Pancreas (tissue), 10 donors: ENCODE data around the gene DNM2. TPM values are rescaled to one million over a fixed set of nuclear protein-coding genes. Genes with fewer than 3 reads are reported as not detected.

Experiments used
- ATAC-seq, 4 donors: fragments of 200-7000 bp; cut with Tn5 transposase; one replicate each; pipeline versions ENCODE4 v1.8.0 to v1.9.1; 2020; ENCODE audit warnings: mild to moderate bottlenecking in 4 of 4, moderate library complexity in 4 of 4
- DNase-seq, 6 donors: peaks; one replicate each; pipeline ENCODE4 v3.0.0-alpha.2; 2020
- FAIRE-seq: peaks from 2 replicates; lab custom pipeline; 2012; peaks lifted over from hg19 to GRCh38; lab: Jason Lieb, UNC
- H3K27ac ChIP-seq, 4 donors: fragments of 200-600 bp; sonication (generic); 1 replicate in 3 of 4; 2 replicates in 1 of 4; pipeline versions ENCODE4 v1.5.0 to v1.8.0; 2020
- H3K27me3 ChIP-seq, 4 donors: fragments of 200-600 bp; one replicate each; pipeline ENCODE4 v1.8.0; 2021
- H3K36me3 ChIP-seq, 3 donors: fragments of 200-600 bp; sonication (generic) in 1 of 3; one replicate each; pipeline versions ENCODE4 v1.5.0 to v1.8.0; 2020 to 2021
- H3K4me1 ChIP-seq, 3 donors: fragments of 200-600 bp; one replicate each; pipeline ENCODE4 v1.8.0; 2021
- H3K4me3 ChIP-seq, 4 donors: fragments of 200-600 bp; sonication (generic) in 2 of 4; one replicate each; pipeline versions ENCODE4 v1.5.0 to v1.8.0; 2020 to 2021
- H3K9me3 ChIP-seq, 4 donors: fragments of 200-600 bp; one replicate each; pipeline ENCODE4 v1.8.0; 2021
- CTCF ChIP-seq, 4 donors: fragments of 200-600 bp; sonication (generic) in 3 of 4; IDR thresholded peaks; one replicate each; pipeline versions ENCODE4 v1.5.0 to v1.8.0; 2021; ENCODE audit warnings: antibody characterized with exemption in 4 of 4
- WGBS, 2 donors: extraction: QIAGEN DNeasy Blood & Tissue Kit; methylation state at CpG; one replicate each; pipeline ENCODE4 v1.1.7; 2013; 5-methylcytosine and 5-hydroxymethylcytosine counted together
- intact Hi-C, 3 donors: fragments of 100-400 bp; cut with DNase I; formaldehyde crosslinking; loops; one replicate each; pipeline versions ENCODE4 v1.11.1 to v1.14.2; 2022
- polyA plus RNA-seq, 2 donors: library from polyadenylated mRNA; stranded (reverse); fragments of 200-250 nt; gene quantifications; one replicate each; pipeline ENCODE4 v1.2.3, GENCODE V29; 2013
- total RNA-seq, 6 donors: library from RNA; stranded (reverse); fragmentation: NEBNext Ultra II Directional in 4 of 6; extraction: Animal tissue kit (Norgen Biotek cat#: 25700) in 4 of 6; gene quantifications; one replicate each; pipeline versions ENCODE4 v1.2.1 to v1.2.4, GENCODE V29; 2021 to 2023
- donor health status: healthy with polysubstance abuse.
- donor health status: DM: no; HTN: no; CAD: no; lungs with moderate emphysema.
- donor health status: DM: no; HTN: no; CAD: no.
- donor health status: control.
- donor health status: control.
- donor health status: Bipolar disorder and iron deficiency.
- donor health status: DM: yes; HTN: yes; CAD: no.
- donor health status: DM: no; HTN: no; CAD: no.
- donor health status: DM: no; HTN: no; CAD: no.
- donor health status: DM: yes; HTN: yes; CAD: no.

Gene DNM2
- total and polyA plus RNA-seq, 8 donors = 52.5 to 115 (median 88.6) TPM

- H3K9me3 ChIP-seq = no peaks in the 10 kb centered on the region
- peak overlapping the region in 2 of 4 donors; percentile 9 to 20 for H3K4me3 ChIP-seq
- WGBS, 2 donors = 88 to 91% methylated on average over 42 of the region's 42 CpGs
- DNase-seq (peak in 1 of 6 donors; percentile 55), FAIRE-seq (no peak), ATAC-seq (peak in 3 of 4 donors; percentile 17 to 34 (median 30))
- TF ChIP-seq CTCF (IDR thresholded peaks at IDR 0.05) = no peak
- H3K36me3 ChIP-seq = peaks cover 0 to 43% (median 0%) of the 10 kb centered on the region in 3 donors
- intact Hi-C loops = no loop called here
- H3K27ac ChIP-seq = peak overlapping the region in 1 of 4 donors; percentile 50
- H3K27me3 ChIP-seq = no peaks in the 10 kb centered on the region
- H3K4me1 ChIP-seq = no peaks in the 10 kb centered on the region
These were observed 99.6 kb downstream of the DNM2 start for GRCh38 chr19:10817291-10818038.

GRCh38 chr19:10818301-10819123, 100.6 kb downstream of the DNM2 start:
- DNase-seq (peak in 1 of 6 donors; percentile 63), ATAC-seq (no peak), FAIRE-seq (no peak)
- H3K27me3 ChIP-seq = no peaks in the 10 kb centered on the region
- peaks cover 0 to 49% (median 0%) of the 10 kb centered on the region in 3 donors for H3K36me3 ChIP-seq
- H3K4me3 ChIP-seq = no peak overlapping the region
- 93 to 94% methylated on average over 19 of the region's 19 CpGs for WGBS, 2 donors
- intact Hi-C loops = no loop called here
- H3K27ac ChIP-seq = no peak overlapping the region
- TF ChIP-seq CTCF (IDR thresholded peaks at IDR 0.05) = no peak
- no peaks in the 10 kb centered on the region for H3K9me3 ChIP-seq
- no peaks in the 10 kb centered on the region for H3K4me1 ChIP-seq

GRCh38 chr19:10819124-10820060, 101.5 kb downstream of the DNM2 start:
- WGBS, 2 donors = 94 to 95% methylated on average over 27 of the region's 27 CpGs
- DNase-seq (peak in 1 of 6 donors; percentile 55), FAIRE-seq (no peak), ATAC-seq (no peak)
- H3K9me3 ChIP-seq = no peaks in the 10 kb centered on the region
- no peak overlapping the region for H3K27ac ChIP-seq
- no peak overlapping the region for H3K4me3 ChIP-seq
- TF ChIP-seq CTCF (IDR thresholded peaks at IDR 0.05) = no peak
- peaks cover 0 to 52% (median under 1%) of the 10 kb centered on the region in 3 donors for H3K36me3 ChIP-seq
- no peaks in the 10 kb centered on the region for H3K27me3 ChIP-seq
- H3K4me1 ChIP-seq = no peaks in the 10 kb centered on the region
- intact Hi-C loops = no loop called here

GRCh38 chr19:10820173-10820572, 102.3 kb downstream of the DNM2 start:
- ATAC-seq (peak in 2 of 4 donors; percentile 12 to 37), FAIRE-seq (no peak), DNase-seq (peak in 1 of 6 donors; percentile 36)
- intact Hi-C loops = no loop called here
- 94% methylated on average over 7 of the region's 7 CpGs for WGBS, 2 donors
- Histone ChIP-seq H3K27ac (no peak overlapping the region), H3K4me1 (no peaks in the 10 kb centered on the region), H3K27me3 (no peaks in the 10 kb centered on the region), H3K9me3 (no peaks in the 10 kb centered on the region), H3K36me3 (peaks cover 0 to 52% (median 8%) of the 10 kb centered on the region in 3 donors), H3K4me3 (no peak overlapping the region)
- no peak for TF ChIP-seq CTCF (IDR thresholded peaks at IDR 0.05)
